IPS DF 4.7 (cell line): ENCODE measurements around the gene OARD1.
A peak's percentile ranks its signal among the peaks of the same experiment; 100 is the strongest.
"Not testable (repeated sequence)": the region's sequence is repeated elsewhere in the genome, so short reads cannot be mapped to it uniquely, and the experiment has no call there.

ENCODE experiments used
- DNase-seq: peaks from one replicate; pipeline ENCODE4 v3.0.0-alpha.2; 2013; ENCODE audit warnings: low spot score; ENCODE audit errors: extremely low read depth

OARD1 gene, protein sequence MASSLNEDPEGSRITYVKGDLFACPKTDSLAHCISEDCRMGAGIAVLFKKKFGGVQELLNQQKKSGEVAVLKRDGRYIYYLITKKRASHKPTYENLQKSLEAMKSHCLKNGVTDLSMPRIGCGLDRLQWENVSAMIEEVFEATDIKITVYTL

DNA sequence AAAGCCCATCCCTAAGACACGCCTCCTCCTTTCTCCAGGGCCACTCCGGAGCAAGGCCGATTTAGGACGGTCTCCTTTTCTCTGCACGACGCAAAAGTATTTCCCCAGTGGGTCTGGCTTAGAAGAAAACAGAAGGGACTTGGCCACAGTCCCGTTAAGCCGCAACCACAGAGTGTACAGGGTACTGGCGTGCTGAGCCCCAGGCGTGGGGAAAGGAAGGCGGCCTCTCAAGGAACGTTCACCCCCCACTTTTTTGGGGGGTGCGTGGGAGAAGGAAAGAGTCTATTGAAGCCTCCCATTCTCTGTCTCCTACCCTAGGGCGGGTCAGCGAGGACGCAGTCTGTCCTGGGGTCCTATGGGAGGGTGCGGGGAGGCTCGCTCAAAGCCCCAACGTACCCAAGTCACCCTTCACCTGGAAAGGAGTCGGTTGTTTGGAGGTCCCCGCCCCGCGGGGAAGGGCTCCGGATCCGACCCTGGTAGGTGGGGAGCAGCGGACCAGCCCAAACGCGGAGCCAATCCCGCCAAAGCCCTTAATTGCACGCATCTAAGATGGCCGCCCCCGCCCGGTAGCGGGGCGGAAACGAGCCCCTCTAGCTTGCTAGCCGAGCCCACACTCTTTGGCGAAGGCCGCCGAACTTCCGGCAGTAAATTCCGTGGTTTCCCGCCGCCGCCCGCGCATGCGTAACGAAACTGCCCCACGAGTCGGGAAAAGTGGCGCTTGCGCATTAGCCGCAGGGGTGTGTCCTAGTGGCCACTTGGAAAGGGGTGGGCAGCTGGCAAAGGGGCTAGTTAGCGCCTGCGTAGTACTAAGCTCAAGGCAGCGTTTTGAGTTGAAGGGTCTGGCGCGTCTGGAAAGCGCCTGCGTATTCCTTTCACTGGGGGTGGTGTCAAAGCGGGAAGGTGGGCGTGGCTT is at the start of gene OARD1:
Gene OARD1, minus strand, starts transcription at position 434 of the 913 bp plus-strand sequence. CDS start 722 bp downstream, outside the sequence.
- DNase-seq, result peak; percentile 82

DNA sequence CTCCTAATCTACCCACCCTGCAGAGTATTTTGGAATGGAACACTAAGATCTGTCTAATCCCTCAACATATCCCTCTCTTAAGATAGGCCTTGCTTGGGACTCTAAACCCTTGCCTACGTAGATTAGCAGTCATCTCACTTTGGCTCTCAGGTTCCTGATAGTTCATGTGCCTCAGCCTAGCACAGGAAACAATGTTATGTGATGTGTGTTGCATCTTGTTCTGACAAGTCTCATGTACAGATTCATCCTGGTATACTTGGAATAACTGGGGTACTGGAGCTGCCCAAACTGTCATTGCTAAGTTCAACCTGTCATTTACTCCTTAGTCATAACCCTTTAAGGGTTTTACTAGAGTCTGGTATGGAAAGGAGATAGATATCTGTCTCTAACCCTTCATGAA is 47.9 kb upstream of the OARD1 start:
- DNase-seq, result no peak

DNA sequence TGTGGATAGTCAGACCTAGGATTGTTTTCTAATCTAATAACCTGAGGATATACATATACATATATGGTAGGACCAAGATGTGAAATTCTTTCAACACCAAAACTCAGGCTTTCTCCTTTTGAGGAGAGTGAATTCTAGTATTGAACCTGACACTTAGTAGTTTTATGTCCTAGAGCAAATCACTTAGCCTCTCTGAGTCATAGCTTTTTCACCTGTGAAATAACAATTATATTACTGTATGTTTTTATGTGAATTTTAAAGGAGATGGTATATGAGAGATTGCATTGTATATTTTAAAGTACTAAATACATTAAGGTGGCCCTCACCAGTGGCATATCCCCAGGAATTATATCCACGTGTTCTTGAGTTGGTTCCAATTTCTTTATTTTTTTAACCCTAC is 47.4 kb upstream of the OARD1 start:
- no peak for DNase-seq

DNA sequence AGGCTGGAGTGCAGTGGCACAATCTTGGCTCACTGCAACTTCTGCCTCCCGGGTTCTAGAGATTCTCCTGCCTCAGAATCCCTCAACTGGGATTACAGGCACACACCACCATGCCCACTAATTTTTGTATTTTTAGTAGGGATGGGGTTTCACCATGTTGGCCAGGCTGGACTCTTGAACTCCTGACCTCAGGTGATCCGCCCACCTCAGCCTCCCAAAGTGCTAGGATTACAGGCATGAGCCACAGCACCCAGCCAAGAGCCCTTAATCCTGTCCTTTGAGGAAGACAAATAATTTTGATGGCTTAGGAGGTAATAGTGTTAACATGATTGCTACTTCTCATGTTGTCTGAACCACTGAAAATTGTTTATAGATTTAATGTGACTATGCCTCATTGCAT is 42.9 kb upstream of the OARD1 start:
- DNase-seq, result not testable (repeated sequence)

DNA sequence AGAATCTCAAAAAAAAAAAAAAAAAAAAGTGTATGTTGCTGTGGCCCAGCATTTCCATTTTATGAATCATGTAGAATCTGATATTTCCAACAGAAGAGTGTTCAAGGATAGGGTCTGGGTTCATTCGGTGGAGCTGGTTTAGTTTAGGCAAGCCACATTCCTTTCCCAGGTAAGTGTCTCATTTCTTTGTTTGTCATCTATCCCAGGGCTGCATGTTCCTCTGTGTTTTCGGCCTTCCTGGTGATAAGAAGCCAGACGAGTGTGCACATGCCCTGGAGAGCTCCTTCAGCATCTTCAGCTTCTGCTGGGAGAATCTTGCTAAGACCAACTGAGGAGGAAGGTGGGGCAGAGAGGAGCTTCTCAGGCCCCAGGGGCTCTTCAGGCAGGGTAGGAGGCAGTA is 38.9 kb upstream of the OARD1 start:
- no peak for DNase-seq

DNA sequence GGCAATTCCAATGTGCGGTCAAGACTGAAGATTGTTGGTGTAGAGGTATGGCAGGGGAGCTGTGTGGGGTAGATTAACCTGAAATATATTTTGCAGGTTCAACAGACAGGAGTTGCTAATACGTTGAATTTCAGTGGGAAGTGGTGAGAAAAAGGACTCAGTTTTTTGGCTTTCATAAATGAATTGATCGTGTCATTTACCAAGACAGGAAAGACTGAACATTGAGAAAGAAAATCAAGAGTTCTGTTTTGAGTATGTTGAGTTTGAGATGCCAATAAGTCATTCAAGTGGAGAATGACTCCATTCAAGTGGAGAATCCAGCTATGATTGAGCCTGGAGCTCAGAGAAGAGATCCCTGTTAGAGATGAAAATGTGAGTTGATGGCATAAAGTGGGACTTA is 31.7 kb upstream of the OARD1 start:
- DNase-seq, result no peak

DNA sequence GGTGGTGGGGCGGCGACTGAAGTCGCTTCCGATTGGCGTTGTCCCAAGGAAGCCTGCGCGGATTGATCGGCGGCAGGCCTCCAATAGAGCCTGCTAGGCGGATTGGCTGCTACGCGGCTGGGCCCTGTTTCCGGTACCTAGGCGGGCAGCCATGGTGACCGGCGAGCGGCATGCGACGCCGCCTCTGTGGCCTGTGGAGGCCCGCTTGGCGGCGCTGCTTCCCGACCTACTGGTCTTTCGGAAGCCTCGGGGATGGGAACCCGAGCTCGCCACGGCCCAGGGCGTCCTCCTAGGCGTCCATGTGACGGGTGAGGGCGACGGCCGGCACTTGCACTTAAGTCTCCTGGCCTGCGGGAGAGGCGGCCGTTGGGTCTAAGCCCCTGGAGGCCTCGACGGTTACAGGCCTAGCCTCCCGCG is 28.7 kb upstream of the OARD1 start:
- DNase-seq, result peak; percentile 92

DNA sequence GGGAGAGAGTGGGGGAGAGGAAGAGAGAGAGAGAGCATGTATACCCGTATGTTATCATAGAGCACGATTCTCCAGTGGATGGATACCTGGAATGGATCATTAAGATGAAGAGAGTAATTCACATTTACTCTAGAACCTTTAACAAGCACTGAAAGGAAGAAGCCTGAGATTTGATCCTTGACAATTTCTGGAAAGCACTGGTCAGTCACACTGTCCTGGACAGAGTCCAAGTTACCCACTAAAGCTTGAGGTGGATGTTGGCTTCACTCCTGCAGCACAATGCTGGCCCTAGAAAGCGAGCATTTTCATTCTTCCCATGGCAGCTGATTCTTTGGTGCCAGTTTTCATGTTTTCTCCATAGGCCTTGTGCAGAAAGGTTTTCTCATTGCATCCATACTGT is 26.2 kb upstream of the OARD1 start:
- DNase-seq, result no peak

DNA sequence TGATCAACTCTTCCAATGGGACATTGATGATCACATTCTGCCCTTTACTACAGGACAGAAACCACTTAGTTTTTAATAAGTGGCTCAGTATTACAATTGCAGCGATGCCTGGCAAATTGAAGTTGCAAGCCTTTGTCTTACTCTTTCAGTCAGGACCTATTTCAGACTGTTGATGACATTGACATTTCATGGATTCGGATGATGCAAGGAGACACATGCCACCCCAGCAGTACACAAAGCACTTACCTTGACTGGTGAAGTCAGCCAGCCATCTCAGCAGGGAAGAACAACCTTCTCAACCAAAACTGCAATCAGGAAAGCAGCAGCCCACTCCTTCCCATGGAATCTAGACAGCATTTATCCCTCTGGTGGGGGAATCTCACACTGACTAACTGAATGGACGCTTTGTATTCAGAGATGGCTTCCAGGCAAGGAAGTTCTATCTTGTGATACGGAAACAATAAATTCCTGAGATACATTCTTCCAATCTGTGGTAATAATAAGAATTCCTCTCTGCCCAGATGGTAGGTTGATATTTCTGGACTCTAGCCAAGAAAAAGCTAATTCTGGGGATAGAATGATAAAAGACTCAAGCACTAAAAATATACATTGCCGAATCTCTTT is 25.4 kb upstream of the OARD1 start:
- DNase-seq, result no peak

DNA sequence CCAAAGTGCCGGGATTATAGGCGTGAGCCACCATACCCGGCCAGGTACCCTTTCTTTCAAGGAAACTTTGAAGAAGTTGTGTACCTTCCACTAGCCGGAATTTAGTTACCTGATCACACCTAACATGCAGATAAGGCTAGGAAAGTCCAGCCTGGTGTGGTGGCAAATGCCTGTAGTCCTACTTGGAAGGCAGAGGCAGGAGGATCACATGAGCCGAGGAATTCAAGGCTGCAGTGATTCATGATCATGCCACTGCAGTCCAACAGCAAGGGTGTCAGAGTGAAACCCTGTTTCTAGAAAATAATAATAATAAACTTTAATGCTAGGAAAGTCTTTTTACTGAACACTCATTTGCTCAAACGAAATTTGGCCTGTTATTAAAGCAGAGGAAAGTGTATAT is 21.6 kb upstream of the OARD1 start:
- no peak for DNase-seq

DNA sequence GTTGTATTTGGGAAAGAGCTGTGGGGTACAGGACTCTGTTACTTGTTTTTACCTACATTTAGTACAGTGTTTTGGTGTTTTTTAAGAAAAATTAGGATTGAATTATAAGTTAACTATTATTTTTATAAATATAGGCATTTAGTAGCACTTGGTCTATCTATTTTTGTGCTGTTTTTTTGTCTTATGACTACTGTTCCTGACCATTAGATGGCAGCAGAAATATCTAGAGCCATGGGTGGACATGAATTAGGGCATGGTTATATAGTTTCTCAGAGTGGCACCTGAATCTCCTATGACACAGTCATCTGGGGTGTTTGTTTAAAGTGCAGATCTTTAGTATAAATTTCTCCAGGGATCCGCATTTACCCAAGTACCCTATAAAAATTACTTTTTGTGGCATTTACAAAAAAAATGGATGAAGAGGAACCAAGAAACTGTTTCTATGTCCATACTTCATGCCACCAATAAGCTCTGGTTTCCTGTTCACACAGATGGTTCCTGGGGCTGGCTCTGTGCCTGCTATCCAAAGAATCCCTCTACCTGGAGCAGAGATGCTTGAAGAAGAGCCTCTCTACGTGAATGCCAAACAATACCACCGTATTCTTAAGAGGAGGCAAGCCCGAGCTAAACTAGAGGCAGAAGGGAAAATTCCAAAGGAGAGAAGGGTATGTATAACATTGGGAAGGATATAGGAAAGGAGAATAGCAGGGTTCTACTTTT is 20.4 kb upstream of the OARD1 start:
- DNase-seq, result no peak

DNA sequence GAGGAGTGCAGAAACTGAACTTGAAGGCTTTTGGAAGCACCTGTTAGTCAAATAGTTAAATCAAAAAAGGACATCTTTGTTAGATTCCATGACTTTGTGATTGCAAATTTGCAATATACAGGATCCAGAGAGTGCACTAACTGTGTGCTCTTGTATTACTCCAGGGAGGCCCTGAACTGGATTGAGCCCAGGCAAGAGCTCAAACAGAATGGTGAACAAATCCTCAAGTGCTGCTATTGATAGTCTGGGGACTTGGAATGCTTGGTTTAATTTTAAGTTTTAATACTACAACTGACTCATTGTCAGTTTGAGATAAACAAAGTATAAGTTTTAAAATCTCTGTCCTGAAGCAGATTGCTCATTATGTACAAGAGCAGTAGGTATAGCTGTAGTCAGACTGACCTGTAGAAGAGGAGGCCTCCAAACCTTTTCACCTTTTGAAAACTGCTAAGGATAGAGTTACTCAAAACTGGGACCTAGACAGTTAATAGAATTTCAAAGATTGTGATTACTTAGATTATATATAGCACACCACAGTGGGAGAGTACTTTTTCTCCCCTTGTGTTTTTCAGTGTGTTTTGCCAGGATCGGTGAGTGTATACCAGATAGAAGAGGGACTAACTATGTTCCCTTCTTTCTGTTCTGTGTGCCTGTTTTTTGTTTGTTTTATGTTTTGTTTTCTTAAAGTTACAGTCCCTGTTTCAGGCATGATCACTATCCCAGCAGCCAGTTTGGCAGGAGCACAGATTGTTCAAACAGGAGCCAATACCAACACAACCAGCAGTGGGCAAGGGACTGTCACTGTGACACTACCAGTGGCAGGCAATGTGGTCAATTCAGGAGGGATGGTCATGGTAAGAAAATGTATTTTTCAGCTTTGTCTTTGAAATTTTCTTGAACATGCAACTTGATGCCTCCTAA is 18.9 kb upstream of the OARD1 start:
- no peak for DNase-seq

DNA sequence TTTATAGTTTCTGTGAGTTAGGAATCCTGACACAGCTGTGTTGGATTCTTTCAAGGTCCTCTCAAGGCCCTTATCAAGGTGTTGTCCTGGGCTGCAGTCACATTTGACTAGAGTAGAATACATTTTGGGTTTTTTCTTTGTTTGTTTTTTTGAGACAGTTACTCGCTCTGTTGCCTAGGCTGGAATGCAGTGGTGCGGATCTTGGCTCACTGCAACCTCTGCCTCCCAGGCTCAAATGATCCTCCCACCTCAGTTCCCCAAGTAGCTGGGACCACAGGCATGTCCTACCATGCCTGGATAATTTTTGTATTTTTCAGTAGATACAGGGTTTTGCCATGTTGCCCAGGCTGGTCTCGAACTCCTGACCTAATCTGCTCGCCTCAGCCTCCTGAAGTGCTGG is 16.3 kb upstream of the OARD1 start:
- DNase-seq, result no peak

DNA sequence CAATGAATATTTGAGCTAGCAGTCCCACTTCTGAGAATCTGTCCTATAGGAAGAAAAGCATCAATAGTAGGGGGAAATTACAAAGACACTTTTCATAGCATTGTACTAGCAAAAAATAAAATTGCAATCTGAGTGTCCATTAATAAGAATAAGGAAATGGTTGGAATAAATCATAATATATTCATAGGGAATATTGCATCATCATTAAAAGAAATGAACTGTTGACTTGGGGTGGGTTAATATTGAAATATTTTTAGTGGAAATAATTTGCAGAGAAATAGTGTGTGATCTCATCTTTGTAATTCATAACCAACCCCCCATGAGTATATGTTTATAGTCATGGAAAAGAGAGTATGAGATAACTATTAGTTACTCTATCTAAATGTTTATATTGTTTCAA is 13.0 kb upstream of the OARD1 start:
- no peak for DNase-seq

DNA sequence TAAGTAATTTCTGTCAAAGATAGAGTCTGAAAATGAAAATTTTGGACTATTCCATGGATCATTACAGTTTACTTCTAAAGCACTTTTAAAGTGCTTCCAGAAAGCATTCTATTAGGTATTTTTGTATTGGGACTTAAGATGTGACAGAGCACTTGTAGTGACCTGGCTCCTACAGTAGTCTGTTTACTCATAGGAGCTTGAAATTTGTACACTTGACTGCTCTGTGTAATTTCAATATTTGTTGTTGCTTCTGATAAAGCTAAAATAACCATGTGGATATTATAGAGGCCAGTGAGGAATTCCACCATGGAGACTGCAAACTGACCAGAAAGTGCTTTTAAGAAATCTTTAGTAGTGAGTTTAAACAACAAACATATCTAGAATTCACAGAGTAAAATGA is 10.9 kb upstream of the OARD1 start:
- DNase-seq, result no peak

DNA sequence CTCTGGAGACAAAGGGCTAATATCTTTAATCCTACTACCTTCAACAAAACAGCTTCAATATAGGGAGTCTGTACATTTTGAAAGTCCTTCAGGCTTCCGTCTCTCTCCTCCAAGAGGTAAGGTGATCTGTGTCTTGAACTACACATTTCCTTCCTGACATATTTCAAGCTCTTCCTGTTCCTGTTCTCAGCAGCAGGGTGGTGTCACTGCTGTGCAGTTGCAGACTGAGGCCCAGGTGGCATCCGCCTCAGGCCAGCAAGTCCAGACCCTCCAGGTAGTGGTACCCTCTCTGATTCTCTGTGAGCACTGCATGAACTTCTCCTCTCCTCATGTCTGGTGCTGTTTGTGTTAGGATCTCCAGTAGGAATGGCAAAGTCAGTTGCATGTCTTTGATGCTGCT is 8.5 kb upstream of the OARD1 start:
- no peak for DNase-seq

DNA sequence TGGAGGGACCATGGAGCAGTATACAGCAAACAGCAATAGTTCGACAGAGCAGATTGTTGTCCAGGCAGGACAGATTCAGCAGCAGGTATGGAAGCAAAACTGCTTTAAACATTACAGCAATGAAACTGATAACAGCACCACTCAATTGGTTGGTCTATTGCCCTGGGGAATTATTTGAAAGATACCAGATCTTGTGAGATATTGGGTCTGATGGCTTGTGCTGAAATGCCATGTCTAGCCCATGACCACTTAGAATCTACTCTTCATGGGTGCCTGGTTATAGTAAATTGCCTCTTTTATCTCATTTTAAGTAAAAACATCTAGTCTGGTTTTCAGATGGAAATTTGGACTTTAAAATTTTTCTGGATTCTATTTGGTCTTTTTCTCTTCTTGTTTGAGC is 6.9 kb upstream of the OARD1 start:
- no peak for DNase-seq

DNA sequence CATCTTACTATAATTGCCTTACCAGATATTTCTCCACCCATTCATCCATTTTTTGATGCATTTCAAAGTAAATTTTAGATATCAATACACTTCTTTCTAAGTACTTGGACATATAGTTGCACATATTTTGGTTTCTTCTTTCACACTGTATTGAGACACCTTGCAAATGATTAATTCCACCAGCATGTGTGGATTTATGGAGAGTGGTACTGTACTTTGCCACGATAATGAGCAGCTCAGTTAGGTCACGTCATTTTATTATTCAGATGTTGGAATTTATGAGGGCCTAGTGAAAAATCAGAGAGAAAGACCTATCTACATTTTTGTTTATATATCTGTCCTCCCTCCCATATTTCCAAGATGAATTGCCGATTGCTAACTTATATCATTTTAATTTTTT is 5.9 kb upstream of the OARD1 start:
- no peak for DNase-seq

DNA sequence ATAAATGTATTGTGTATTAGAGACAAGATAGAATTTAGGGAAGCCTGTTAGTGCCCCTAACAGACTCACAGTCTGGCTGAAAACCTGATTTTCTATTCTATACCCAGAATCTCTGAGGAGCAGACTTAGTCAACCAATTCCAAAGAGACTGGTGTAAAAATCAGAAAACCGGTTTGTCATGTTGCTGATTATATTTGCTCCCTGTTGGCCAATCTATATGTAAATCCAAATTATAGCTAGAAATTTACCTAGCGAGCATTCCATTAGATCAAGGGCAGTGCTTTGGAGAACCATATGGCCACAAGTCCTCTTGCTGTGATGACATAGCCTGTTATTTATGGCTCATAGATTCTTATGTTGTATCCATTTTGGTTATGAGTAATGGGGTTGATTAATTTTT is 5.4 kb upstream of the OARD1 start:
- DNase-seq, result no peak

DNA sequence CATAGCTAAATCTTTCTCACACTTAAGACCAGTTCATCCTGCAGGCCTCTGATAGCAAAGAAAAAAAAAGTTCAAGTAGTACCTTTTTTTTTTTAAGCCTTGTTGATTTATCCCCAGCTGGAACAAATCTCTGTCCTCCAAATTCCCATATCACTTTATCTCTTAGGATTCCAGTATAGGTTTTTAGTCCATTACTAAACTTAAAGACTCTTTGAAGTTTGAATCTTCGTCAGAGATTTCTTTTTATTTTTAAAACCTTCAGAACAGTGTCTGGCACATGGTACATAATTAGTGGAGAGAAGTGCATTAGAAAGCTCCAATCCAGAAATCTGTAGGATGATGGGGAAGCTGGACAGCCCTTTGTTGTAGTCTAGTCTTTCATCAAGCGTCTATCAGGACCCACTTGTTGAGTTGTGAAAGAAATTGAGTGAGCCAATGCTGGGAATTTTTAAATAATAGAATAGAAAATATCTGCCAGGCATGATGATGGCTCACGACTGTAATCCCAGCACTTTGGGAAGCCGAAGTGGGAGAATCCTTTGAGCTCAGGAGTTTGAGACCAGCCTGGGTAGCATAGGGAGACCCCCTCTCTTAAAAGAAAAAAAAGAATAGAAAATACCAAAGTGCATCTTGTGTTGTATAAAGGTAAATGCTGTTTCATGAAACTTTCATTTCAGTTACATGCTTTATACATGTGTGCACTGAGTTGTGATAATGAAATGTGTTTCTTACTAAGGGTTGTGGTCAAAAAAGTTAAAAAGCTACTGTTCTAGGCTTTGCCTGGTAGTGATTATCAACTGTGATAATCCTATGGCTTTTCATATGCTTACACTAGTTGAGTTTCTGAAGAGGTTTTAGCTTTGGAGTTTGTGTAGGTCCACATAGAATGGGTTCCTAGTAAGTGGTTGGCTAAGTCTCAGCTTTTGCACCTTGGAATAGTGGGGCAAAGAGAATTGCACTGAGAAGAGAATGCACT is 3.8 kb upstream of the OARD1 start:
- DNase-seq, result no peak
